ENCODE data around the gene BRD1. TPM values are rescaled to one million over a fixed set of nuclear protein-coding genes. Genes with fewer than 3 reads are reported as not detected.

The BRD1 gene
- total and polyA plus RNA-seq, 9 of the 15 experiments (the other 6 are each of a cell fraction or from before 2014, with no cell fraction given) = 0.42 to 17.6 (median 5.5) TPM

GRCh38 chr22:49738566-49738965 lies 89.1 kb downstream of the BRD1 start (continued):
- TF ChIP-seq, protein P1, sequence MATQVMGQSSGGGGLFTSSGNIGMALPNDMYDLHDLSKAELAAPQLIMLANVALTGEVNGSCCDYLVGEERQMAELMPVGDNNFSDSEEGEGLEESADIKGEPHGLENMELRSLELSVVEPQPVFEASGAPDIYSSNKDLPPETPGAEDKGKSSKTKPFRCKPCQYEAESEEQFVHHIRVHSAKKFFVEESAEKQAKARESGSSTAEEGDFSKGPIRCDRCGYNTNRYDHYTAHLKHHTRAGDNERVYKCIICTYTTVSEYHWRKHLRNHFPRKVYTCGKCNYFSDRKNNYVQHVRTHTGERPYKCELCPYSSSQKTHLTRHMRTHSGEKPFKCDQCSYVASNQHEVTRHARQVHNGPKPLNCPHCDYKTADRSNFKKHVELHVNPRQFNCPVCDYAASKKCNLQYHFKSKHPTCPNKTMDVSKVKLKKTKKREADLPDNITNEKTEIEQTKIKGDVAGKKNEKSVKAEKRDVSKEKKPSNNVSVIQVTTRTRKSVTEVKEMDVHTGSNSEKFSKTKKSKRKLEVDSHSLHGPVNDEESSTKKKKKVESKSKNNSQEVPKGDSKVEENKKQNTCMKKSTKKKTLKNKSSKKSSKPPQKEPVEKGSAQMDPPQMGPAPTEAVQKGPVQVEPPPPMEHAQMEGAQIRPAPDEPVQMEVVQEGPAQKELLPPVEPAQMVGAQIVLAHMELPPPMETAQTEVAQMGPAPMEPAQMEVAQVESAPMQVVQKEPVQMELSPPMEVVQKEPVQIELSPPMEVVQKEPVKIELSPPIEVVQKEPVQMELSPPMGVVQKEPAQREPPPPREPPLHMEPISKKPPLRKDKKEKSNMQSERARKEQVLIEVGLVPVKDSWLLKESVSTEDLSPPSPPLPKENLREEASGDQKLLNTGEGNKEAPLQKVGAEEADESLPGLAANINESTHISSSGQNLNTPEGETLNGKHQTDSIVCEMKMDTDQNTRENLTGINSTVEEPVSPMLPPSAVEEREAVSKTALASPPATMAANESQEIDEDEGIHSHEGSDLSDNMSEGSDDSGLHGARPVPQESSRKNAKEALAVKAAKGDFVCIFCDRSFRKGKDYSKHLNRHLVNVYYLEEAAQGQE (IDR thresholded peaks at IDR 0.05; ENCODE audit: borderline replicate concordance) = no peak
- TF ChIP-seq, protein P1 (CRISPR knock-in tag; IDR thresholded peaks at IDR 0.05; ENCODE audit: low read depth) = no peak
- TF ChIP-seq MCM3 (IDR thresholded peaks at IDR 0.05) (no peak), ZNF311 (CRISPR knock-in tag; IDR thresholded peaks at IDR 0.05) (no peak)

All from K562 (cell line).